MG63 (cell line): Measurements from ENCODE around the gene ALKBH1. TPM values are rescaled to one million over a fixed set of nuclear protein-coding genes. Genes with fewer than 3 reads are reported as not detected.
"Not testable (repeated sequence)": the region's sequence is repeated elsewhere in the genome, so short reads cannot be mapped to it uniquely, and the experiment has no call there.

ENCODE experiments used
- DNase-seq: peaks from one replicate; pipeline ENCODE4 v3.0.0-alpha.2; 2020
- H3K27me3 ChIP-seq: fragments of 250-450 bp; sonication (Bioruptor Pico); 2 replicates; pipeline ENCODE4 v1.5.1; 2020; ENCODE audit warnings: mild to moderate bottlenecking, moderate library complexity
- H3K36me3 ChIP-seq: fragments of 250-450 bp; sonication (Bioruptor Pico); 2 replicates; pipeline ENCODE4 v1.5.1; 2020; ENCODE audit warnings: mild to moderate bottlenecking, moderate library complexity
- H3K4me3 ChIP-seq: fragments of 250-450 bp; sonication (Bioruptor Pico); 2 replicates; pipeline ENCODE4 v1.5.1; 2020; ENCODE audit warnings: mild to moderate bottlenecking, moderate library complexity
- H3K9me3 ChIP-seq: fragments of 250-450 bp; sonication (Bioruptor Pico); 2 replicates; pipeline ENCODE4 v1.5.1; 2020; ENCODE audit warnings: mild to moderate bottlenecking, moderate library complexity
- total RNA-seq: library from RNA; depleted of rRNA; stranded (reverse); fragments of >200 nt; shearing (Covaris generic); gene quantifications from 2 replicates; pipeline ENCODE4 v1.2.3, GENCODE V29; 2014; ENCODE audit warnings: low replicate concordance

Gene ALKBH1
- total RNA-seq, 1 experiment from 2014 or later, result 7.1 TPM

DNA sequence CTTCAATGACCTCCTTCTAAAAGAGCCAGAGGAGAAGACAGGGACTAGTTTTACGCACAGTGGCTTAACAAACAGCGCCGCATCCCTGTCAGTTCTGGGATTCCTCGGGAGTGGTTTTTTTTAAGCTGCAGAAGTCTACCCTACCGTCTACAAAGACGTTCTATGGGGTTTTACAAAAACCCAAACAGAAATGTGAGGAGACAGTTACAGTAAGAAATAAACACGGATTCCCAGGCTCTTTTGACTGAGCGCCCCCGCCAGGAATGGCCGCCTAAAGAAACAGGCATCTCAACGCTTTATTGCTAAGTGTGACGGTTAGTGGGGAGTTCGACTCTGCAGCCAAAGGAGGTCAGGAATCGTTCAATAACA is 484 bp downstream of the ALKBH1 start:
- peaks cover 21% of the 10 kb centered on the region for H3K36me3 ChIP-seq
- no peaks in the 10 kb centered on the region for H3K27me3 ChIP-seq
- H3K4me3 ChIP-seq, result peak overlapping the region; percentile 88
- H3K9me3 ChIP-seq, result no peaks in the 10 kb centered on the region
- peak; percentile 11 for DNase-seq

DNA sequence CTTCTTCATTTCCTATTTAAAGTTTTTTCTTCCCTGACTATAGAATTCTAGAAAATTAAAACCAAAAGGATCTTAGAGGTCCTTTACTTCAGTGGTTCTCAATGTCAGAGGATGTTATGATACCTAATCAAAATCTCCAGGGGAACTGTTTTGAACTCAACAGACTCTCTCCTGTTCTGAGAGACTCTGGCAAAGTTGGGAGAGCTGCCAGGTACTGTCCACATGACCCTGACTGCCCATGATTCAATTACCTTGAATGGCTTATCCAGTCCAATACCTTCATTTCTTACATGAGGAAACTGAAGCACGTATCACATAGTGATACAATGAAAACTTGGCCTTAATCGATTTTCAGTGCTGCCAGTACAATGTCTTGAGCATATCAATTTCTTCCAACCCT is 16.6 kb downstream of the ALKBH1 start:
- DNase-seq, result no peak
- no peak overlapping the region for H3K4me3 ChIP-seq
- H3K27me3 ChIP-seq, result no peaks in the 10 kb centered on the region
- no peaks in the 10 kb centered on the region; the same call in 1 of the 2 replicates for H3K36me3 ChIP-seq
- no peaks in the 10 kb centered on the region for H3K9me3 ChIP-seq

GRCh38 chr14:77682158-77682553 is 25.7 kb downstream of the ALKBH1 start:
- DNase-seq, result no peak
- Histone ChIP-seq H3K27me3 (no peaks in the 10 kb centered on the region), H3K36me3 (no peaks in the 10 kb centered on the region), H3K4me3 (no peak overlapping the region), H3K9me3 (no peaks in the 10 kb centered on the region)

DNA sequence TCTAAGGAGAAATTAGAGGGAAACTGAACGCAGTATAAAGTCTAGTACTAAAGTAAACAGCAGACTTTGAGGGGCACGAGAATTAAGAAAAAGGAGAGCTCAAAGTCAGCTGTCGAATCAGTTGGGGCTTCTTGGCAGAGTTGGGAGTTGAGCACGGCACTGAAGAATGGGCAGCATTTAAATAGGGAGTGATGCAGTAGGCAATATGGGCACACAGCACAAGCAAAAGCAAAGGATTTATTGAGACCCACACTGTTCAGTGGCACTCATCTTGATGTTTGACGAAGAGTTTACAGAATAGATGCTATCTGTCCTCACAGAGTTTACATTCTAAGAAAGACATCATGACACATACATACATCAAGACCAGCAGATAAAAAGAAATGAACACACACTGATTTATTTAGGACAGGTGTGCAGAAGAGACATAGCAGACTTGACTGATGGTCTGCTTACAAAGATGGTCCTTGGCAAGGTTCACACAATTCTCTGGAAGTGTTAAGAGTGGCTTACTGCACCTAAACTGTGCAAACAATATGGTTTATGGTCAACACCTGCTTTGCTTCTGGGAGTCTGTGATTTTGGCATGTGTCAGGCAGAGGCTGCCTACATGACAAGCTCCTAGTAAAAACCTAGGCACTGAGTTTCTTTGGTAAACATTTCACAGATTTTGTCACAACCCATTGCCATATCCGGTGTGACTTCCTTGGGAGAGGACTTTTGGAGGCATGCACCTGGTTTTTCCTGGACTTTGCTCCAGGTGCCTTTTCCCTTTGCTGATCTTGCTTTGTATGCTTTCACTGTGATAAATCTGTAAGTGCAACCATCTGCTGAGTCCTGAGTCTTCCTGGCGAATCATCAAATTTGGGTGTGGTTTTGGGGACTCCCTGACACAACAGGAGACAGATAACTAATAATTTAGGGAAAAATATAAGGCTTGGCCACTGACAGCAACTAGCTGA is 26.3 kb downstream of the ALKBH1 start:
- Histone ChIP-seq H3K27me3 (no peaks in the 10 kb centered on the region), H3K9me3 (no peaks in the 10 kb centered on the region), H3K4me3 (no peak overlapping the region), H3K36me3 (no peaks in the 10 kb centered on the region)
- DNase-seq, result no peak

GRCh38 chr14:77674931-77675330 is 32.9 kb downstream of the ALKBH1 start:
- DNase-seq, result no peak
- no peaks in the 10 kb centered on the region for H3K9me3 ChIP-seq
- H3K36me3 ChIP-seq, result no peaks in the 10 kb centered on the region
- no peaks in the 10 kb centered on the region for H3K27me3 ChIP-seq
- H3K4me3 ChIP-seq, result no peak overlapping the region

GRCh38 chr14:77673193-77673592 is 34.6 kb downstream of the ALKBH1 start:
- Histone ChIP-seq H3K9me3 (no peaks in the 10 kb centered on the region), H3K4me3 (no peak overlapping the region), H3K36me3 (no peaks in the 10 kb centered on the region), H3K27me3 (no peaks in the 10 kb centered on the region)
- no peak for DNase-seq

GRCh38 chr14:77667331-77667730 is 40.5 kb downstream of the ALKBH1 start:
- Histone ChIP-seq H3K27me3 (no peaks in the 10 kb centered on the region), H3K9me3 (no peaks in the 10 kb centered on the region), H3K36me3 (no peaks in the 10 kb centered on the region), H3K4me3 (no peak overlapping the region)
- no peak for DNase-seq

- Histone ChIP-seq H3K27me3 (no peaks in the 10 kb centered on the region), H3K36me3 (no peaks in the 10 kb centered on the region), H3K9me3 (no peaks in the 10 kb centered on the region), H3K4me3 (no peak overlapping the region)
- no peak for DNase-seq
Observed at GRCh38 chr14:77663293-77663692, 44.5 kb downstream of the ALKBH1 start.

GRCh38 chr14:77661562-77661961 is 46.3 kb downstream of the ALKBH1 start:
- not testable (repeated sequence) for H3K27me3 ChIP-seq, H3K36me3 ChIP-seq, H3K4me3 ChIP-seq, H3K9me3 ChIP-seq, DNase-seq

- H3K9me3 ChIP-seq, result no peaks in the 10 kb centered on the region
- H3K27me3 ChIP-seq, result no peaks in the 10 kb centered on the region
- H3K36me3 ChIP-seq, result no peaks in the 10 kb centered on the region
- no peak for DNase-seq
- H3K4me3 ChIP-seq, result no peak overlapping the region
Observed at GRCh38 chr14:77660754-77661153, 47.1 kb downstream of the ALKBH1 start.

- no peak for DNase-seq
- no peaks in the 10 kb centered on the region for H3K36me3 ChIP-seq
Observed at GRCh38 chr14:77659831-77660230, 48.0 kb downstream of the ALKBH1 start.

DNA sequence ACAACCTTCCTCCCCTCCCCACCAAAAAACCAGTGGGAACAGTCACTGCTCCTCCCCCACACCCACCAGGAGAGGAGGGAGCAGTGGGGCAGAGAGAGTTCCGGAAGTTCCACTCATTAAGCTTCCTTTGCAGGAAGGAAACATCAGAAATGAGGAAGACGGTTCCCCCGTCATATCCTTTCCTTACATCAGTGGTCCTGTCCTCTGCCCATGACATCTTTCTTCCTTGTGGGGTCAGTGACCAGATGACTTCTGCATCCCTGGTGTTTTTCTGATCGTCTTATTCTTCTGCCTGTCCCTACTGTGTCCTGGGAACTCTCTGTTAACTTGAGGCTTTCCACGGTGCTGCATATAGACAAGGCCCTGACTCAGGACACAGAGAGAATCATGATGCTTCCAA is 50.5 kb downstream of the ALKBH1 start:
- no peak for DNase-seq
- Histone ChIP-seq H3K9me3 (no peaks in the 10 kb centered on the region), H3K4me3 (no peak overlapping the region)

More at GRCh38 chr14:77659831-77660230, 48.0 kb downstream of the ALKBH1 start:
- H3K27me3 ChIP-seq, result no peaks in the 10 kb centered on the region
- no peaks in the 10 kb centered on the region for H3K9me3 ChIP-seq
- H3K4me3 ChIP-seq, result no peak overlapping the region

DNA sequence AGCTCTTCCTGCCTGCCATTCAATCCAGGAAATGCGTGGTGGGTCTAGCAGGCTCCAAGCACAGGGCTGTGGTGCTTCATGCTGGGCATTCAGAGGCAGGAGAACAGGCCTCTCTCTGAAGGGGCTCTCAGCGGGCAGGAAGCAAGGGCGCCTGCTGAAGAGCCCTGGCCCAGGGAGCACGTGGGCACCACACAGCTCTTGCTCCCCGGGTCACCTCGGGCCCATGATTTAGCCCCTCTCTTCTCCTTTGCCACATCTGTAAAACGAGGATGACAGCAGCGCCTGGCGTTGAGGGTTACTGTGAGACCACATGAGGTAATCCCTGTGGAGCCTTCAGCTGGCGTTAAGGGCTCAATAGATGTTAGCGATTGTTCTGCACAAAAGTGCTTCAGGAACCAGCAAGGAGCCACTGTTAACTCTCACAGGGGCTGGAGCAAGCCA is 53.8 kb downstream of the ALKBH1 start:
- Histone ChIP-seq H3K36me3 (no peaks in the 10 kb centered on the region), H3K4me3 (no peak overlapping the region), H3K9me3 (no peaks in the 10 kb centered on the region), H3K27me3 (no peaks in the 10 kb centered on the region)
- DNase-seq, result no peak

More for the DNA sequence above, 50.5 kb downstream of the ALKBH1 start:
- H3K36me3 ChIP-seq, result no peaks in the 10 kb centered on the region
- H3K27me3 ChIP-seq, result no peaks in the 10 kb centered on the region

DNA sequence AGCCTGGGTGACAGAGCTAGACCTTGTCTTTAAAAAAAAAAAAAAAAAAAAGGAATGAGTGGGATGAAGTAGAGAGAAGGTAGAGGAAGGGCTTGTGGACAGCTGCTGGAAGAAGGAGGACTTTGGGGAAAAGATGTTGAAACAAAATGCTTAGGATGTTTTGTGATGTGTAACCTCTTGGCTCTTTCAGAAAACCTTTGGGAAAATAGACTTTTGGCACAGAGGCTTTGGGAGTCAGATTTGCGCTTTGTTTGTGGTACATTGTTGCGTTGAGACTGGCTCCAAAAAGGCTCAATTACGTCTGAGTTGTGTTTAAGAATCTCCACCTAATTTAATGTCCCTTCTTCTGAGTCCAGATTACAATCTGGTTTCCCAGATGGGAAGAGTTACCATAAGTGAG is 58.5 kb downstream of the ALKBH1 start:
- Histone ChIP-seq H3K36me3 (no peaks in the 10 kb centered on the region), H3K4me3 (no peak overlapping the region), H3K9me3 (no peaks in the 10 kb centered on the region), H3K27me3 (no peaks in the 10 kb centered on the region)
- no peak for DNase-seq

DNA sequence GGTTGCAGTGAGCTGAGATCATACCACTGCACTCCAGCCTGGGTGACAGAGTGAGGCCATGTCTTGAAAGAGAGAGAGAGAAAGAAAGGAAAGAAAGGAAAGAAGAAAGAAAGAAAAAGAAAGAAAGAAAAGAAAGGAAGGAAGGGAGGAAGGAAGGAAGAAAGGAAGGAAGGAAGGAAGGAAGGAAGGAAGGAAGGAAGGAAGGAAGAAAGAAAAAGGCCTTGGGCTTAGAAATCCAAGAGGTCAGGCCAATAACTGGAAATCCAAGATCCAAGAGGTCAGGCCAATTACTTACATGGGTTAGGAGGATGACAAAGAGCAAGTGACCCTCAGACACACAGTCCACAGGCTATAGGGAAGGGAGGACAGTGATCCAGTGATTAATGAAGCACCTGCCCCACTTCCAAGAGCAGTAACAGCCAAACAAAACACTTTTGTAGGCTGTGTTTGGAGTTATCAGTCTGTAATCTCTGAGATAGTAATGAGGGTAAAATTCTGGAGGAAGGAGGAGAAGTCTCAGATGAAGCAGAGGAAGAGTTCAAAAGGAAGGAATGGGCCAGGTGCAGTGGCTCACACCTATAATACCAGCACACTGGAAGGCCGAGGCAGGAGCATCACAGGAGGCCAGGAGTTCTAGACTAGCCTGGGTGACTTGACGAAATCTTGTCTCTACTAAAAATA is 59.2 kb downstream of the ALKBH1 start:
- Histone ChIP-seq H3K4me3 (no peak overlapping the region), H3K9me3 (no peaks in the 10 kb centered on the region), H3K36me3 (no peaks in the 10 kb centered on the region), H3K27me3 (no peaks in the 10 kb centered on the region)
- DNase-seq, result no peak

- H3K9me3 ChIP-seq, result no peaks in the 10 kb centered on the region
- H3K36me3 ChIP-seq, result no peaks in the 10 kb centered on the region
- no peak for DNase-seq
- no peaks in the 10 kb centered on the region for H3K27me3 ChIP-seq
- H3K4me3 ChIP-seq, result no peak overlapping the region
Observed at GRCh38 chr14:77647853-77648252, 60.0 kb downstream of the ALKBH1 start.

GRCh38 chr14:77646907-77647306 is 60.9 kb downstream of the ALKBH1 start:
- H3K4me3 ChIP-seq, result no peak overlapping the region
- no peaks in the 10 kb centered on the region for H3K27me3 ChIP-seq
- DNase-seq, result no peak
- no peaks in the 10 kb centered on the region for H3K36me3 ChIP-seq
- H3K9me3 ChIP-seq, result no peaks in the 10 kb centered on the region
